Upper lobe of right lung (tissue), 1 donor: ENCODE data around the gene CD300LD. TPM values are rescaled to one million over a fixed set of nuclear protein-coding genes. Genes with fewer than 3 reads are reported as not detected.

ENCODE experiments used
- ATAC-seq: fragments of 200-7000 bp; cut with Tn5 transposase; one replicate; pipeline ENCODE4 v1.9.1; 2020; ENCODE audit warnings: mild to moderate bottlenecking, moderate library complexity
- DNase-seq: peaks from one replicate; pipeline ENCODE4 v3.0.0-alpha.2; 2020
- H3K27ac ChIP-seq: fragments of 200-600 bp; one replicate; pipeline ENCODE4 v1.8.0; 2022
- H3K27me3 ChIP-seq: fragments of 200-600 bp; one replicate; pipeline ENCODE4 v1.8.0; 2022; ENCODE audit warnings: mild to moderate bottlenecking
- H3K36me3 ChIP-seq: fragments of 200-600 bp; one replicate; pipeline ENCODE4 v1.8.0; 2022
- H3K4me1 ChIP-seq: fragments of 200-600 bp; one replicate; pipeline ENCODE4 v1.8.0; 2022
- H3K4me3 ChIP-seq: fragments of 200-600 bp; one replicate; pipeline ENCODE4 v1.8.0; 2022; ENCODE audit warnings: mild to moderate bottlenecking
- H3K9me3 ChIP-seq: fragments of 200-600 bp; one replicate; pipeline ENCODE4 v1.8.0; 2022
- intact Hi-C: fragments of 100-400 bp; cut with DNase I; formaldehyde crosslinking; loops from one replicate; pipeline ENCODE4 v1.11.0; 2022
- total RNA-seq: library from RNA; stranded (reverse); fragmentation: NEBNext Ultra II Directional; extraction: Animal tissue kit (Norgen Biotek cat#: 25700); gene quantifications from one replicate; pipeline ENCODE4 v1.2.1, GENCODE V29; 2021
- TF ChIP-seq, protein P1 (sequence below): fragments of 200-600 bp; IDR thresholded peaks from one replicate; pipeline ENCODE4 v1.8.0; 2022; ENCODE audit warnings: antibody characterized with exemption
- donor health status: DM: no; HTN: yes; CAD: no; lungs with severe emphysema.

The CD300LD gene
- total RNA-seq, 1 donor from 2014 or later = not detected

GRCh38 chr17:74599448-74599939 is 7.4 kb upstream of the CD300LD start:
- no peak overlapping the region for H3K27ac ChIP-seq
- no peaks in the 10 kb centered on the region for H3K36me3 ChIP-seq
- no peaks in the 10 kb centered on the region for H3K27me3 ChIP-seq
- intact Hi-C loops = no loop called here
- peak; percentile 68 for ATAC-seq
- DNase-seq = no peak
- H3K4me1 ChIP-seq = no peaks in the 10 kb centered on the region
- no peak overlapping the region for H3K4me3 ChIP-seq
- TF ChIP-seq, protein P1, sequence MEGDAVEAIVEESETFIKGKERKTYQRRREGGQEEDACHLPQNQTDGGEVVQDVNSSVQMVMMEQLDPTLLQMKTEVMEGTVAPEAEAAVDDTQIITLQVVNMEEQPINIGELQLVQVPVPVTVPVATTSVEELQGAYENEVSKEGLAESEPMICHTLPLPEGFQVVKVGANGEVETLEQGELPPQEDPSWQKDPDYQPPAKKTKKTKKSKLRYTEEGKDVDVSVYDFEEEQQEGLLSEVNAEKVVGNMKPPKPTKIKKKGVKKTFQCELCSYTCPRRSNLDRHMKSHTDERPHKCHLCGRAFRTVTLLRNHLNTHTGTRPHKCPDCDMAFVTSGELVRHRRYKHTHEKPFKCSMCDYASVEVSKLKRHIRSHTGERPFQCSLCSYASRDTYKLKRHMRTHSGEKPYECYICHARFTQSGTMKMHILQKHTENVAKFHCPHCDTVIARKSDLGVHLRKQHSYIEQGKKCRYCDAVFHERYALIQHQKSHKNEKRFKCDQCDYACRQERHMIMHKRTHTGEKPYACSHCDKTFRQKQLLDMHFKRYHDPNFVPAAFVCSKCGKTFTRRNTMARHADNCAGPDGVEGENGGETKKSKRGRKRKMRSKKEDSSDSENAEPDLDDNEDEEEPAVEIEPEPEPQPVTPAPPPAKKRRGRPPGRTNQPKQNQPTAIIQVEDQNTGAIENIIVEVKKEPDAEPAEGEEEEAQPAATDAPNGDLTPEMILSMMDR = no peak
- no peaks in the 10 kb centered on the region for H3K9me3 ChIP-seq

- intact Hi-C loops = no loop called here
- TF ChIP-seq, protein P1 = no peak
- Histone ChIP-seq H3K27me3 (no peaks in the 10 kb centered on the region), H3K9me3 (no peaks in the 10 kb centered on the region), H3K36me3 (no peaks in the 10 kb centered on the region), H3K27ac (no peak overlapping the region), H3K4me3 (no peak overlapping the region), H3K4me1 (no peaks in the 10 kb centered on the region)
- no peak for DNase-seq
- no peak for ATAC-seq
These were observed 6.9 kb upstream of the CD300LD start for GRCh38 chr17:74599023-74599399.

GRCh38 chr17:74598346-74599022 is 6.4 kb upstream of the CD300LD start:
- TF ChIP-seq, protein P1 = no peak
- Histone ChIP-seq H3K27me3 (no peaks in the 10 kb centered on the region), H3K27ac (no peak overlapping the region), H3K9me3 (no peaks in the 10 kb centered on the region), H3K36me3 (no peaks in the 10 kb centered on the region), H3K4me3 (no peak overlapping the region), H3K4me1 (no peaks in the 10 kb centered on the region)
- intact Hi-C loops = no loop called here
- DNase-seq (no peak), ATAC-seq (no peak)

GRCh38 chr17:74597069-74597790 is 5.1 kb upstream of the CD300LD start:
- Histone ChIP-seq H3K4me3 (no peak overlapping the region), H3K4me1 (no peaks in the 10 kb centered on the region), H3K36me3 (no peaks in the 10 kb centered on the region), H3K27ac (no peak overlapping the region), H3K27me3 (peaks cover 4% of the 10 kb centered on the region), H3K9me3 (no peaks in the 10 kb centered on the region)
- no peak for DNase-seq
- ATAC-seq = no peak
- TF ChIP-seq, protein P1 = no peak
- intact Hi-C loops = no loop called here

- TF ChIP-seq, protein P1 = no peak
- Histone ChIP-seq H3K27ac (no peak overlapping the region), H3K4me1 (no peaks in the 10 kb centered on the region), H3K9me3 (no peaks in the 10 kb centered on the region), H3K36me3 (no peaks in the 10 kb centered on the region), H3K27me3 (peaks cover 14% of the 10 kb centered on the region), H3K4me3 (no peak overlapping the region)
- DNase-seq (no peak), ATAC-seq (no peak)
- intact Hi-C loops = no loop called here
These were observed 3.1 kb upstream of the CD300LD start for GRCh38 chr17:74595037-74595750.
